ENCODE data around the gene CHRNA10.

The CHRNA10 gene

GRCh38 chr11:3637201-3637600, 34.0 kb downstream of the CHRNA10 start:
- in situ Hi-C loops (cut with MboI; ENCODE audit: low pct_unique_long_range_greater_than_20kb, low sequenced_read_pairs, unreplicated experiment): no loop called here
- TF ChIP-seq CTCF (IDR thresholded peaks at IDR 0.05; ENCODE audit: extremely low read depth, insufficient read depth, missing control alignments): no peak
- no peak for DNase-seq (ENCODE audit: low spot score)

- TF ChIP-seq CTCF (IDR thresholded peaks at IDR 0.05; ENCODE audit: extremely low read depth, insufficient read depth, missing control alignments): no peak
- in situ Hi-C loops (cut with MboI; ENCODE audit: low pct_unique_long_range_greater_than_20kb, low sequenced_read_pairs, unreplicated experiment): no loop called here
- DNase-seq (ENCODE audit: low spot score): no peak
These were observed 35.4 kb downstream of the CHRNA10 start for GRCh38 chr11:3635641-3636375.

GRCh38 chr11:3632070-3632660, 39.0 kb downstream of the CHRNA10 start:
- in situ Hi-C loops (cut with MboI; ENCODE audit: low pct_unique_long_range_greater_than_20kb, low sequenced_read_pairs, unreplicated experiment): no loop called here
- no peak for DNase-seq (ENCODE audit: low spot score)
- TF ChIP-seq CTCF (IDR thresholded peaks at IDR 0.05; ENCODE audit: extremely low read depth, insufficient read depth, missing control alignments): no peak

- in situ Hi-C loops (cut with MboI; ENCODE audit: low pct_unique_long_range_greater_than_20kb, low sequenced_read_pairs, unreplicated experiment): no loop called here
- DNase-seq (ENCODE audit: low spot score): no peak
- no peak for TF ChIP-seq CTCF (IDR thresholded peaks at IDR 0.05; ENCODE audit: extremely low read depth, insufficient read depth, missing control alignments)
These were observed 39.9 kb downstream of the CHRNA10 start for GRCh38 chr11:3631331-3631730.

GRCh38 chr11:3627291-3627690, 43.9 kb downstream of the CHRNA10 start:
- TF ChIP-seq CTCF (IDR thresholded peaks at IDR 0.05; ENCODE audit: extremely low read depth, insufficient read depth, missing control alignments): no peak
- no peak for DNase-seq (ENCODE audit: low spot score)
- in situ Hi-C loops (cut with MboI; ENCODE audit: low pct_unique_long_range_greater_than_20kb, low sequenced_read_pairs, unreplicated experiment): no loop called here

GRCh38 chr11:3626250-3626960, 44.8 kb downstream of the CHRNA10 start:
- no peak for DNase-seq (ENCODE audit: low spot score)
- peak; percentile 21 for TF ChIP-seq CTCF (IDR thresholded peaks at IDR 0.05; ENCODE audit: extremely low read depth, insufficient read depth, missing control alignments)
- in situ Hi-C loops (cut with MboI; ENCODE audit: low pct_unique_long_range_greater_than_20kb, low sequenced_read_pairs, unreplicated experiment): no loop called here

Measured in GM13977 (cell line).